Thoracic aorta (tissue), 2 donors: ENCODE results near the gene DPY19L3. TPM values are rescaled to one million over a fixed set of nuclear protein-coding genes. Genes with fewer than 3 reads are reported as not detected.

Experiments
- ATAC-seq: fragments of 150-250 bp; one replicate; pipeline ENCODE4 v1.8.0; 2017; ENCODE audit warnings: low read depth; ENCODE audit not compliant: insufficient number of reproducible peaks, low FRiP score
- DNase-seq: peaks from one replicate; pipeline ENCODE4 v3.0.0-alpha.2; 2020; ENCODE audit warnings: low spot score
- H3K27ac ChIP-seq, 2 donors: fragments of 200-600 bp; sonication (generic); 1 replicate in 1 of 2; 2 replicates in 1 of 2; pipeline ENCODE4 v1.5.1; 2016; ENCODE audit warnings: mild to moderate bottlenecking in 2 of 2, moderate library complexity in 2 of 2
- H3K27me3 ChIP-seq: fragments of 200-600 bp; sonication (generic); replicated peaks from 2 replicates; pipeline ENCODE4 v1.6.0; 2016; ENCODE audit warnings: mild to moderate bottlenecking; ENCODE audit not compliant: insufficient read depth
- H3K36me3 ChIP-seq: fragments of 200-600 bp; sonication (generic); one replicate; pipeline ENCODE4 v1.5.1; 2016
- H3K4me1 ChIP-seq, 2 donors: fragments of 200-600 bp; sonication (generic); 1 replicate in 1 of 2; 2 replicates in 1 of 2; pipeline versions ENCODE4 v1.5.1 to v1.6.0; 2016; ENCODE audit warnings: low read depth in 2 of 2, mild to moderate bottlenecking in 1 of 2; ENCODE audit not compliant: control insufficient read depth in 1 of 2
- H3K4me3 ChIP-seq: fragments of 200-600 bp; sonication (generic); 2 replicates; pipeline ENCODE4 v1.5.1; 2016; ENCODE audit warnings: mild to moderate bottlenecking
- H3K9me3 ChIP-seq: fragments of 200-600 bp; sonication (generic); 2 replicates; pipeline ENCODE4 v1.5.1; 2016
- CTCF ChIP-seq: fragments of 200-600 bp; sonication (generic); IDR thresholded peaks from one replicate; pipeline ENCODE4 v1.5.1; 2019; ENCODE audit warnings: antibody characterized with exemption
- total RNA-seq, 2 donors: library from RNA; depleted of rRNA; stranded (reverse); fragments of >200 nt; gene quantifications; one replicate each; pipeline versions ENCODE4 v1.1.0 to v1.2.3, GENCODE V29; 2016

The DPY19L3 gene
- total RNA-seq, 2 donors from 2014 or later, result 22.1 to 32.9 TPM

- ATAC-seq, result no peak
- Histone ChIP-seq H3K4me3 (no peak overlapping the region), H3K27ac (no peak overlapping the region), H3K9me3 (no peaks in the 10 kb centered on the region), H3K36me3 (peaks cover 4% of the 10 kb centered on the region), H3K27me3 (no peaks in the 10 kb centered on the region), H3K4me1 (no peaks in the 10 kb centered on the region)
- no peak for DNase-seq
- TF ChIP-seq CTCF, result no peak
Measured at GRCh38 chr19:32469795-32470194, 64.2 kb downstream of the DPY19L3 start.

- TF ChIP-seq CTCF, result no peak
- no peak overlapping the region for H3K4me3 ChIP-seq
- no peak overlapping the region for H3K27ac ChIP-seq
- DNase-seq (no peak), ATAC-seq (no peak)
- no peaks in the 10 kb centered on the region for H3K27me3 ChIP-seq
- no peaks in the 10 kb centered on the region for H3K9me3 ChIP-seq
- H3K4me1 ChIP-seq, result no peaks in the 10 kb centered on the region
- H3K36me3 ChIP-seq, result peaks cover 4% of the 10 kb centered on the region
Measured at GRCh38 chr19:32471095-32471494, 65.5 kb downstream of the DPY19L3 start.

DNA sequence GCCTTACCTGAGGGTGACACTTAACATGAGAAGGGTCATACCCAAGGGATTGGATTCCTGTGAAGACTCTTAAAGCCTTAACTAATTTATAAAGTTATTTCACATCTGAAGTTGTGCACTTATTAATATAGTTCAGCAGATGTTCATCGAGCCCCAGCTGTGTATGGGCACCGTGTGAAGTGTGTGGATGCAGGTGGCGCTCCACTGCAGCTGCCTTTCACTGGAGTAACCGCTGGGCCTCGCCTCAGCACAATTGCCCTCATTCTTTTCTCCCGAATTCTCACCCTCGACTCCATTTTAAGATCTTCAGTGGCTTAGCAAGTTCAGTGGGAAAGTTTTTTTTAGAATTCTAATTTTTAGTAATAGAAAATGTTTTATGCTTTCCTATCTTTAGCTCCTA, 66.2 kb downstream of the DPY19L3 start:
- TF ChIP-seq CTCF, result no peak
- ATAC-seq, result no peak
- H3K36me3 ChIP-seq, result peaks cover 4% of the 10 kb centered on the region

GRCh38 chr19:32475141-32476031, 69.8 kb downstream of the DPY19L3 start:
- no peak overlapping the region for H3K4me3 ChIP-seq
- no peak overlapping the region for H3K27ac ChIP-seq
- no peaks in the 10 kb centered on the region for H3K27me3 ChIP-seq
- H3K36me3 ChIP-seq, result peaks cover 27% of the 10 kb centered on the region
- no peak for DNase-seq
- H3K9me3 ChIP-seq, result no peaks in the 10 kb centered on the region
- H3K4me1 ChIP-seq, result no peaks in the 10 kb centered on the region
- ATAC-seq, result no peak
- no peak for TF ChIP-seq CTCF

More for the DNA sequence above, 66.2 kb downstream of the DPY19L3 start:
- Histone ChIP-seq H3K9me3 (no peaks in the 10 kb centered on the region), H3K4me1 (no peaks in the 10 kb centered on the region), H3K27ac (no peak overlapping the region), H3K27me3 (no peaks in the 10 kb centered on the region), H3K4me3 (no peak overlapping the region)
- no peak for DNase-seq

GRCh38 chr19:32476032-32476350, 70.4 kb downstream of the DPY19L3 start:
- TF ChIP-seq CTCF, result no peak

More at GRCh38 chr19:32476032-32476350, 70.4 kb downstream of the DPY19L3 start:
- no peak for DNase-seq
- no peak overlapping the region for H3K27ac ChIP-seq
- no peak for ATAC-seq
- H3K9me3 ChIP-seq, result no peaks in the 10 kb centered on the region
- H3K27me3 ChIP-seq, result no peaks in the 10 kb centered on the region
- H3K4me3 ChIP-seq, result no peak overlapping the region
- no peaks in the 10 kb centered on the region for H3K4me1 ChIP-seq
- H3K36me3 ChIP-seq, result peaks cover 32% of the 10 kb centered on the region
